Tibial artery (tissue), 4 donors: ENCODE data around the gene POR.

Experiments used
- DNase-seq, 2 donors: peaks; one replicate each; pipeline ENCODE4 v3.0.0-alpha.2; 2019
- H3K27ac ChIP-seq, 2 donors: fragments of 200-600 bp; sonication (generic) in 1 of 2; 1 replicate in 1 of 2; 2 replicates in 1 of 2; pipeline ENCODE4 v1.5.1; 2018 to 2019; ENCODE audit warnings: mild to moderate bottlenecking in 1 of 2
- H3K27me3 ChIP-seq, 2 donors: fragments of 200-600 bp; sonication (generic) in 1 of 2; one replicate each; pipeline versions ENCODE4 v1.5.1 to v1.6.0; 2016 to 2019
- H3K36me3 ChIP-seq, 3 donors: fragments of 200-600 bp; sonication (generic) in 2 of 3; one replicate each; pipeline ENCODE4 v1.5.1; 2016 to 2019; ENCODE audit warnings: mild to moderate bottlenecking in 2 of 3
- H3K4me1 ChIP-seq, 4 donors: fragments of 200-600 bp; sonication (generic) in 2 of 4; 1 replicate in 3 of 4; 2 replicates in 1 of 4; pipeline ENCODE4 v1.5.1; 2016 to 2019
- H3K4me3 ChIP-seq, 2 donors: fragments of 200-600 bp; sonication (generic) in 1 of 2; 1 replicate in 1 of 2; 2 replicates in 1 of 2; pipeline ENCODE4 v1.5.1; 2018 to 2019; ENCODE audit warnings: mild to moderate bottlenecking in 2 of 2
- H3K9me3 ChIP-seq, 3 donors: fragments of 200-600 bp; sonication (generic) in 1 of 3; one replicate each; pipeline ENCODE4 v1.5.1; 2016 to 2019
- intact Hi-C: fragments of 100-400 bp; cut with DNase I; formaldehyde crosslinking; loops from one replicate; pipeline ENCODE4 v1.15.0; 2023; ENCODE audit warnings: low total_unique reads
- TF ChIP-seq, protein P1 (sequence below), 2 experiments: fragments of 200-600 bp in 1 of 2; fragments of 450-650 bp in 1 of 2; IDR thresholded peaks; one replicate each; pipeline ENCODE4 v1.5.1; 2017 to 2019; ENCODE audit warnings: antibody characterized with exemption in 2 of 2, mild to moderate bottlenecking in 1 of 2, moderate library complexity in 1 of 2

POR gene

DNA sequence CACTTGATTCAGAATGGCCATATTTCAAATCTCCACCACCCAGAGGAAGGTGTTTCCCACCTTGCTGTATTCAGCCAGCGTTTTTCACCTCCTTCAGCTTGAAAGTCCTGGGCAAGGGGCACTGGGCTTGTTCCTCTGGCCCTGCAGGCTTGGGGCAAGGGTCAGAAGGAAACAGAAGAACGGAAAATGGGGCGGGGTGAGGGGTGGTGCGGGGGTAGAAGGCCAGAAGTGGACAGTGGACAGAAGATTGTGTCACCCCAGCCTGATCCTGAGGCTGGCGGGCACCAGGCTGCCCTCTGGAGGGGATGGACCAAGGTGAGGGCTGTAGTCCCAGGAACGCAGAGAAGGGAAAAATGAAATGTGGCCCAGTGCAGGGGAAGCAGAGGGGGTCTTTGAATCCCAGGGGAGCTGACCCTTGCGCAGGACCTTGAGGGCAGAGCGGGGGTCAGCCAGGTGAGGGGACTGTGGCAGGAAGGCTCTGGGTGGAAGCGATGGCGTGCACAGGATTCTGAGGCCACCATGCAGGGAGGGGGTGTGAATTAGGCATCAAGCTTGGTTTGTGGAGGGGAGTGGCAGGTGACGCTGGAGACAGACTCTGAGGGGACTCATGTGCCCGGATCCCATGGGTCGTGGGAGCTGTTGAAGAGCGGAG lies 56.5 kb downstream of the POR start:
- Histone ChIP-seq H3K9me3 (no peaks in the 10 kb centered on the region), H3K36me3 (peaks cover 0 to 24% (median 13%) of the 10 kb centered on the region in 3 donors), H3K27me3 (no peaks in the 10 kb centered on the region), H3K27ac (peak overlapping the region in 1 of 2 donors; percentile 15), H3K4me3 (no peak overlapping the region), H3K4me1 (peaks cover 0 to 40% (median 26%) of the 10 kb centered on the region in 4 donors)
- TF ChIP-seq, protein P1, sequence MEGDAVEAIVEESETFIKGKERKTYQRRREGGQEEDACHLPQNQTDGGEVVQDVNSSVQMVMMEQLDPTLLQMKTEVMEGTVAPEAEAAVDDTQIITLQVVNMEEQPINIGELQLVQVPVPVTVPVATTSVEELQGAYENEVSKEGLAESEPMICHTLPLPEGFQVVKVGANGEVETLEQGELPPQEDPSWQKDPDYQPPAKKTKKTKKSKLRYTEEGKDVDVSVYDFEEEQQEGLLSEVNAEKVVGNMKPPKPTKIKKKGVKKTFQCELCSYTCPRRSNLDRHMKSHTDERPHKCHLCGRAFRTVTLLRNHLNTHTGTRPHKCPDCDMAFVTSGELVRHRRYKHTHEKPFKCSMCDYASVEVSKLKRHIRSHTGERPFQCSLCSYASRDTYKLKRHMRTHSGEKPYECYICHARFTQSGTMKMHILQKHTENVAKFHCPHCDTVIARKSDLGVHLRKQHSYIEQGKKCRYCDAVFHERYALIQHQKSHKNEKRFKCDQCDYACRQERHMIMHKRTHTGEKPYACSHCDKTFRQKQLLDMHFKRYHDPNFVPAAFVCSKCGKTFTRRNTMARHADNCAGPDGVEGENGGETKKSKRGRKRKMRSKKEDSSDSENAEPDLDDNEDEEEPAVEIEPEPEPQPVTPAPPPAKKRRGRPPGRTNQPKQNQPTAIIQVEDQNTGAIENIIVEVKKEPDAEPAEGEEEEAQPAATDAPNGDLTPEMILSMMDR (IDR thresholded peaks at IDR 0.05), result no peak
- DNase-seq, result no peak
- intact Hi-C loops, result no loop called here

DNA sequence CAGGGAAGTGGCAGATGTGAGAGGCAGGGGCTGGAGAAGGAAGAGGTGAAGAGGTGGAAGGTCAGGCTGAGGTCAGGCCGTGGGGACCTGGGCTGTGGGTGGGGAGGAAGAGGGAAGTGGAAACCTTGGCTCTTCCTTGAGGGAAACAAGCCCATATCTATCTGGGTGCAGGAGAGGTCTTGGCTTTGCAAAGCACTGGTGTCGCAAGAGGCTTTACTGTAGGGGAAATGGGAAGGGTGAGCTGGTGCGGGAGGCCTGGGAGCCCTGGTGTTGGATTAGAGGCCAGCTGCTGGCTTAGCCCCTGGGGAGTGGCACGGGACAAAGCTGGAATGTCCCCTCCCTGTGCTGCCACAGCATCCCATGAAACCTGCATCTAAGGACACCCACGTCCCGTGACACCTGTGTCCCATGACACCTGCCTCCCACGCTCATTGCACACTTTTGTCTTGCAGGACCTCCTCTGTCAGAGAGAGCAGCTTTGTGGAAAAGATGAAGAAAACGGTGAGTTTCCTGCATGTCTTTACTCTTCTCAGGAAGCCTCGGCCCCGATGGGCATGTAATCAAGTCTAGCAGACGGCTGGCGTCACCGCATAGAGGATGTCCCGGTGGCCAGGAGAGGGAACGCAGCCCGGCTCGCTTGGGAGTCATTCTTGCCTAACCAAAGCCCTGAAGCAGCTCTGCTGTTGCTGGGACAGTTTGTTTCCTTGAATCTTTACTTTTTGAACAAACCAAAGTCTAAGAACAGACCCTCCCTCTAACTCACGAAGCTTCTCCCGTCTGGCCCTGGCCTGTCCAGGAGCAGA lies 57.2 kb downstream of the POR start:
- Histone ChIP-seq H3K4me1 (peaks cover 0 to 37% (median 21%) of the 10 kb centered on the region in 4 donors), H3K9me3 (no peaks in the 10 kb centered on the region), H3K27me3 (no peaks in the 10 kb centered on the region), H3K4me3 (no peak overlapping the region), H3K27ac (peak overlapping the region in 1 of 2 donors; percentile 15), H3K36me3 (peaks cover 0 to 24% (median 13%) of the 10 kb centered on the region in 3 donors)
- intact Hi-C loops, result no loop called here
- peak; percentile 65 to 77 for DNase-seq
- TF ChIP-seq, protein P1 (IDR thresholded peaks at IDR 0.05), result no peak

DNA sequence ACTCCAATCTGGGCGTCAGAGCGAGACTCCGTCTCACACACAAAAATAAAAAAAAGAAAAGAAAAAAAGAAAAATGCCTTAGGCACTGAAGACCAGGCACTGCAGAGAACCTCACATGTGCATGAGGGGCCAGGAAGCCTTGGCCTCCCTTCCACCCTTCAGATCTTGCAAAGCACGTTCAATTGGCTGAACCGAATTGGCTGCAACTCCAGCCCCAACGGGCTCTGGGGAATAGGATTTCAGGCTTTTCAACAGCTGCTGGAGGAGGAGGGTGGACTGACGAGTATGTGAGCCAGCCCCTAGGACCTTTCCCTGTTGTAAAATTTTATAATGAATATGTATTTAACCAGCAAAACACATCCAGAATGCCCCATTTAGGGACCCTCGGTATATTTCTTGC lies 62.8 kb downstream of the POR start:
- H3K36me3 ChIP-seq, result peaks cover 13 to 51% (median 35%) of the 10 kb centered on the region in 3 donors
- H3K4me1 ChIP-seq, result peaks cover 0 to 14% (median 9%) of the 10 kb centered on the region in 4 donors
- no peak overlapping the region for H3K4me3 ChIP-seq
- H3K9me3 ChIP-seq, result no peaks in the 10 kb centered on the region
- intact Hi-C loops, result no loop called here
- H3K27ac ChIP-seq, result peak overlapping the region; percentile 23 to 45
- TF ChIP-seq, protein P1 (IDR thresholded peaks at IDR 0.05), result no peak
- no peaks in the 10 kb centered on the region for H3K27me3 ChIP-seq
- DNase-seq, result peak; percentile 78 to 92

DNA sequence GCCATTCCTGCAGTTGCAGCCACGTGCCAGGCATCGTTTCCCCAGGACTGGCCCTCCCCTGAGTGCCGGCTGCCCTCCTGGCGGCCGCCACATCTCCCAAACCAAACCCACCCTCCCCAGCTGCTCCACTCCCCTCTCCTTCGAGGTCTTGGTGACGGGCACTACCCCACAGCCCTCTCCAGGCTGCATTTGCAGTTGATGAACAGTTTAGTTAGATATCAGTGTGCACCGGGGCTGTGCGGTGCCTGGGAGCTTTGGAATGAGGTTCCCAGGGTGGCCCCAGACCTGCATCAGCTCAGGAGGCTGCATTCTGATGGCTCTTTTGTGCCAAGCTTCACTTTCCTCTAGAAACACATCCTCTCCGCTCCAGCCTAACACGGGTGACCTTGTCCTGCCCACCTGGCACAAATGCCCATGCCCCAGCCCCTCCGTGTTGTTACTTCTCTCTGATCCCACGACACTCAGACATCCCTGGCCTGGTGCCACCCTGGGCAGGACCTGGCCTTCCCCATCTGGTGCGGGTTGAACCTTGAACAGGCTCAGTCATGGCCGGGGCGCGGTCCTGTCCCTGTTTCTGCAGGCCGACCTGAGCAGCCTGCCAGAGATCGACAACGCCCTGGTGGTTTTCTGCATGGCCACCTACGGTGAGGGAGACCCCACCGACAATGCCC lies 64.9 kb downstream of the POR start:
- Histone ChIP-seq H3K27ac (no peak overlapping the region), H3K27me3 (no peaks in the 10 kb centered on the region), H3K4me1 (peaks cover 0 to 14% (median 9%) of the 10 kb centered on the region in 4 donors), H3K4me3 (no peak overlapping the region), H3K9me3 (no peaks in the 10 kb centered on the region), H3K36me3 (peaks cover 9 to 58% (median 56%) of the 10 kb centered on the region in 3 donors)
- peak in 1 of 2 donors; percentile 72 for DNase-seq
- TF ChIP-seq, protein P1 (IDR thresholded peaks at IDR 0.05), result no peak
- intact Hi-C loops, result no loop called here

DNA sequence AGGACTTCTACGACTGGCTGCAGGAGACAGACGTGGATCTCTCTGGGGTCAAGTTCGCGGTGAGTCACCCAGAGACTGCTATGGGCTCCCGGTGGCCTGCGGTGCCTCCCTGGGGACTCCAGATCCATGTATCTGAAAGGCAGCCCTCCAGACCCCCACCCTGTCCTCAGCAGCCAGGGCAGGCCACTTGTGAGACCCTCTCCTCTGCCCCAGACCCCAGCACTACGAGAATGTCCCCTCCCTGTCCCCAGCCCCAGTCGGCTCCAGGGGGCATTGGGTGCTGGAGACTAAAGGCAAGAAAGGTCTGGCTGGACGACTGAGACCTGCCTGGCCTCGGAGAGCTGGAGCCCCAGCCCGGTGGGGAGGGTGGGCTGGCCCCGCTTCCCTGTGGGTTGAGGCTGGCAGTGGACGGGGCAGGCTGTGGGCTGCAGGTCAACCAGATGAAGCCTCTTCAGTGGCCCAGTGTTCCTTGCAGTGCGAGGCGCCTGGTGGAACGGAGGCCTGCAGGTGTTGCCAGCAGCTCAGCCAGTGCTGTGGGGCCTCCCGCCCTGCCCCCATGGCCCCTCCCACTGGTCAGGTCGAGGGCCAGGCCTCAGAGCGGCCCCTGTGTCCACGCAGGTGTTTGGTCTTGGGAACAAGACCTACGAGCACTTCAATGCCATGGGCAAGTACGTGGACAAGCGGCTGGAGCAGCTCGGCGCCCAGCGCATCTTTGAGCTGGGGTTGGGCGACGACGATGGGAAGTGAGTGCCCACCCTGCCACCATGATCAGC lies 65.7 kb downstream of the POR start:
- intact Hi-C loops, result no loop called here
- Histone ChIP-seq H3K4me1 (peaks cover 0 to 14% (median 9%) of the 10 kb centered on the region in 4 donors), H3K27ac (no peak overlapping the region), H3K27me3 (no peaks in the 10 kb centered on the region), H3K4me3 (no peak overlapping the region), H3K36me3 (peaks cover 17 to 66% (median 64%) of the 10 kb centered on the region in 3 donors), H3K9me3 (no peaks in the 10 kb centered on the region)
- TF ChIP-seq, protein P1 (IDR thresholded peaks at IDR 0.05), result no peak
- DNase-seq, result peak in 1 of 2 donors; percentile 66
